Esophagus muscularis mucosa (tissue), 4 donors: ENCODE measurements around the gene AFF2. TPM values are rescaled to one million over a fixed set of nuclear protein-coding genes. Genes with fewer than 3 reads are reported as not detected.

Experiments
- DNase-seq: peaks from one replicate; pipeline ENCODE4 v3.0.0-alpha.2; 2017; ENCODE audit errors: extremely low spot score
- H3K27ac ChIP-seq, 4 donors: fragments of 200-600 bp; sonication (generic); replicated peaks in 1 of 4; 1 replicate in 3 of 4; 2 replicates in 1 of 4; pipeline ENCODE4 v1.5.1; 2016 to 2019; ENCODE audit warnings: mild to moderate bottlenecking in 1 of 4
- H3K27me3 ChIP-seq, 4 donors: fragments of 200-600 bp; sonication (generic); one replicate each; pipeline versions ENCODE4 v1.5.1 to v1.6.0; 2016 to 2019
- H3K36me3 ChIP-seq, 4 donors: fragments of 200-600 bp; sonication (generic); one replicate each; pipeline ENCODE4 v1.5.1; 2016 to 2019
- H3K4me1 ChIP-seq, 4 donors: fragments of 200-600 bp; sonication (generic); one replicate each; pipeline ENCODE4 v1.5.1; 2016 to 2019
- H3K4me3 ChIP-seq, 4 donors: fragments of 200-600 bp; sonication (generic); 1 replicate in 2 of 4; 2 replicates in 2 of 4; pipeline ENCODE4 v1.5.1; 2016 to 2019; ENCODE audit warnings: mild to moderate bottlenecking in 4 of 4, moderate library complexity in 1 of 4
- H3K9me3 ChIP-seq, 4 donors: fragments of 200-600 bp; sonication (generic); 1 replicate in 3 of 4; 2 replicates in 1 of 4; pipeline ENCODE4 v1.5.1; 2016 to 2019
- EP300 ChIP-seq: sonication (generic); formaldehyde crosslinking; IDR thresholded peaks from one replicate; pipeline ENCODE4 v1.6.1; 2017; ENCODE audit warnings: antibody characterized with exemption
- POLR2A ChIP-seq: fragments of 450-650 bp; IDR thresholded peaks from one replicate; pipeline ENCODE4 v1.6.1; 2017; ENCODE audit warnings: antibody characterized with exemption, moderate library complexity, mild to moderate bottlenecking, low read depth
- POLR2AphosphoS5 ChIP-seq, 2 donors: sonication (generic); formaldehyde crosslinking; IDR thresholded peaks; one replicate each; pipeline ENCODE4 v1.6.1; 2017; ENCODE audit warnings: antibody characterized with exemption in 2 of 2
- WGBS: methylation state at CpG from one replicate; pipeline ENCODE4 v1.1.5; 2018; 5-methylcytosine and 5-hydroxymethylcytosine counted together
- intact Hi-C: fragments of 100-400 bp; cut with DNase I; formaldehyde crosslinking; loops from one replicate; pipeline ENCODE4 v1.15.1; 2023
- total RNA-seq, 4 donors: library from RNA; depleted of rRNA; stranded (reverse); fragments of >200 nt; gene quantifications; one replicate each; pipeline versions ENCODE4 v1.1.0 to v1.2.1, GENCODE V29; 2016
- TF ChIP-seq, protein P1 (sequence below), 3 experiments: fragments of 200-600 bp in 2 of 3; fragments of 450-650 bp in 1 of 3; sonication (generic) in 2 of 3; IDR thresholded peaks; one replicate each; pipeline ENCODE4 v1.5.1; 2017 to 2019; ENCODE audit warnings: antibody characterized with exemption in 3 of 3, mild to moderate bottlenecking in 2 of 3, moderate library complexity in 1 of 3

Gene AFF2
- total RNA-seq, 4 donors from 2014 or later = 3.8 to 10.8 (median 6.8) TPM

DNA sequence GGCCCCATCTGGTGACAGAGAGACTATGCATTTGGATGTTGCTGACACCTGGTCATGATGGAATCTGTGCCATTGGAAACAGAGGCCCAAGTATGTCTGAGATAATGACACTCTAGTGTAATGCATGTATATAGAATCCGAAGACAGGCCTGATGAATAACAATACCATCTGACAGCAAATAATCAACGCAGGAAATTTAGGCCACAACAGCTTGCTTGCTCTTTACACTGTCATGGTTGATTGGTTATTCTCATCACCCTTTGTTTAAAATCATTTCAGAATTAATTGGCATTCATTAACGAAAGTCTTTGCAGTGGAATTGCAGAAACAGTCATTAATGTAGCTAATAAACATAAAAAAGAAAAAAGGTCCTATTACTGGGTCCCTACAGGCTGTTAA is 194.8 kb downstream of the AFF2 start:
- WGBS = 75% methylated on average over 3 of the region's 3 CpGs
- no peak for DNase-seq
- H3K27ac ChIP-seq = no peak overlapping the region
- no peak overlapping the region for H3K4me3 ChIP-seq
- no peaks in the 10 kb centered on the region for H3K4me1 ChIP-seq
- intact Hi-C loops = no loop called here
- H3K9me3 ChIP-seq = no peaks in the 10 kb centered on the region
- no peak for TF ChIP-seq EP300
- TF ChIP-seq POLR2A = no peak
- TF ChIP-seq, protein P1, sequence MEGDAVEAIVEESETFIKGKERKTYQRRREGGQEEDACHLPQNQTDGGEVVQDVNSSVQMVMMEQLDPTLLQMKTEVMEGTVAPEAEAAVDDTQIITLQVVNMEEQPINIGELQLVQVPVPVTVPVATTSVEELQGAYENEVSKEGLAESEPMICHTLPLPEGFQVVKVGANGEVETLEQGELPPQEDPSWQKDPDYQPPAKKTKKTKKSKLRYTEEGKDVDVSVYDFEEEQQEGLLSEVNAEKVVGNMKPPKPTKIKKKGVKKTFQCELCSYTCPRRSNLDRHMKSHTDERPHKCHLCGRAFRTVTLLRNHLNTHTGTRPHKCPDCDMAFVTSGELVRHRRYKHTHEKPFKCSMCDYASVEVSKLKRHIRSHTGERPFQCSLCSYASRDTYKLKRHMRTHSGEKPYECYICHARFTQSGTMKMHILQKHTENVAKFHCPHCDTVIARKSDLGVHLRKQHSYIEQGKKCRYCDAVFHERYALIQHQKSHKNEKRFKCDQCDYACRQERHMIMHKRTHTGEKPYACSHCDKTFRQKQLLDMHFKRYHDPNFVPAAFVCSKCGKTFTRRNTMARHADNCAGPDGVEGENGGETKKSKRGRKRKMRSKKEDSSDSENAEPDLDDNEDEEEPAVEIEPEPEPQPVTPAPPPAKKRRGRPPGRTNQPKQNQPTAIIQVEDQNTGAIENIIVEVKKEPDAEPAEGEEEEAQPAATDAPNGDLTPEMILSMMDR (IDR thresholded peaks at IDR 0.05) = no peak
- TF ChIP-seq POLR2AphosphoS5 (IDR thresholded peaks at IDR 0.05) = no peak
- H3K27me3 ChIP-seq = no peaks in the 10 kb centered on the region
- H3K36me3 ChIP-seq = no peaks in the 10 kb centered on the region

DNA sequence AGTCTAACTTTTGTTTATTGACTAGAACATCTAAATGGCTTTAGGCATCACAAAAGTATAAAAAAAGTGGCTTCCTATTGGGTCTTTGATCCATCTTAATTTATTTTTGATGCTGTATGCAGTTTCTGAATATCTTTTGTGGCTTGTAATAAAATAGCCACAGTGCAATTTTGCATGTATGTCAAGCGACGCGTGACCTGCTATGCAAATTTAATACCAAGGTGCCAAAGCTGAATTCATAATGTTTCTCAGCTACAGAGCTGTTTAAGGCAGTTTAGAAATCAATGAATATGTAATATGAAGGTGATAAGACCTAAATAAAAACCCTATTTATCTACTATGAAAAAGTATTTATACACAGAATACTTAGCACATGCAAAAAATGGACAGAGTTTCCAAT is 197.8 kb downstream of the AFF2 start:
- no peak overlapping the region for H3K27ac ChIP-seq
- no peak for DNase-seq
- TF ChIP-seq, protein P1 (IDR thresholded peaks at IDR 0.05) = no peak
- no peak for TF ChIP-seq EP300
- no peak for TF ChIP-seq POLR2AphosphoS5 (IDR thresholded peaks at IDR 0.05)
- no peak for TF ChIP-seq POLR2A
- H3K9me3 ChIP-seq = no peaks in the 10 kb centered on the region
- H3K4me3 ChIP-seq = no peak overlapping the region
- H3K27me3 ChIP-seq = no peaks in the 10 kb centered on the region
- no peaks in the 10 kb centered on the region for H3K4me1 ChIP-seq
- intact Hi-C loops = no loop called here
- H3K36me3 ChIP-seq = no peaks in the 10 kb centered on the region
- WGBS = 94% methylated on average over 3 of the region's 3 CpGs

DNA sequence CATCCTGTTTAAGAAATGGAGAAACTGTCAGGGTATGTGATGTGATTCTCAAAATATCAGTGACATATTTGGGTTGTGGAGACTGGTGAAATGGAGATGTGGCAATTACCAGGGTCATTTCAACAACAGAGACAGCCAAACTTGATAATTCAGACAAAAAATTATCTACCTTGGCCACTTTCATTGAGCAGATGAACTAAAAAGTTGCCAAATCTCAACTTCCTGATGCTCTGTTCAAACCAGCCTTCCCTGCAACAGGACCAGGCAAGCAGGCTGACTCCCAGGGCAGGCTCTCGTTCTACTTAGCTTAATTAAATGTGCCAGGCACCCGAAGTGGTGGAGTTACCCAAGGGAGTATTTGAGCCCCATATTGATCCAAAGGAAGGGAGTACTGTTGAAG is 199.6 kb downstream of the AFF2 start:
- Histone ChIP-seq H3K9me3 (no peaks in the 10 kb centered on the region), H3K36me3 (no peaks in the 10 kb centered on the region), H3K27me3 (no peaks in the 10 kb centered on the region), H3K4me3 (no peak overlapping the region), H3K27ac (no peak overlapping the region), H3K4me1 (no peaks in the 10 kb centered on the region)
- TF ChIP-seq EP300 = no peak
- no peak for TF ChIP-seq POLR2A
- TF ChIP-seq, protein P1 (IDR thresholded peaks at IDR 0.05) = no peak
- no peak for TF ChIP-seq POLR2AphosphoS5 (IDR thresholded peaks at IDR 0.05)
- intact Hi-C loops = no loop called here
- WGBS = 51% methylated on average over 2 of the region's 2 CpGs
- no peak for DNase-seq

DNA sequence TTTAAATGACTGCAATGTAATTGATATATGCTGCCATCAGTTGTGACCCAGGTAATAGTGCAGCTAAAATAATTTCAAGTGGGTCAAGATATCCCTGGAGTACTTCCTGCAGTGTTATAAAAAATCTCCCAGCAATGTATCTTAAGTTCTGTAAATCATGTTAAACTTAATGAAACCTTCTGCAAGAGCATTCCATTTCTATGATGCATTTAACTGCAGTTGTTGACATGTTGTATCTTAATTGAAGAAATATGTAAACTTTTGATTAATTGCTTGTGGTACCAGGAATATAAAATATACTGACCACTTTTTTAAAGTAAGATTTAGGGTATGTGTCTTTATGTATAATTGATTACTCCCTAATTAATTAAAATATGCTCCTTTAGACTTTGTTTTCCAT is 213.6 kb downstream of the AFF2 start:
- no peaks in the 10 kb centered on the region for H3K36me3 ChIP-seq
- no peaks in the 10 kb centered on the region for H3K9me3 ChIP-seq
- intact Hi-C loops = no loop called here
- H3K4me3 ChIP-seq = no peak overlapping the region
- no peak overlapping the region for H3K27ac ChIP-seq
- no peaks in the 10 kb centered on the region for H3K27me3 ChIP-seq
- TF ChIP-seq POLR2AphosphoS5 (IDR thresholded peaks at IDR 0.05) (no peak), EP300 (no peak), POLR2A (no peak)
- TF ChIP-seq, protein P1 (IDR thresholded peaks at IDR 0.05) = no peak
- no peak for DNase-seq
- H3K4me1 ChIP-seq = no peaks in the 10 kb centered on the region

DNA sequence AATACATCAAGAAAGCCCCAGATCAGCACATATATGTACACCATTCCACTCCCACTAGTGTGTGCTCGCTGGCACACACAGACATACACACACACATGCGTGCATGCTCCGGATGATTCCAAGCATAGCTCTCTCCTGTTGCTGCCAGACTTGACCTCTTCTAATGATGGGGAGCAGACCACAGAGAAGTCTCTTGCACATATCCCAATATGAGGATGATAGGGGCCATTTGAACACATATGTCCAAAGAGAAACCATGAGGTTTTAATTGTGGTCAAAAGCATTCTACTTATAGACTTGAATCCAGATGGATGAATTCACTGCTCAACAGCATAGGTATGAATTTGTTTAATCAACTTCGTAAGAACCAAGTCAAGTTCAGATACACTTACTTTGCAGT is 214.9 kb downstream of the AFF2 start:
- Histone ChIP-seq H3K4me1 (no peaks in the 10 kb centered on the region), H3K36me3 (no peaks in the 10 kb centered on the region), H3K27me3 (no peaks in the 10 kb centered on the region), H3K9me3 (no peaks in the 10 kb centered on the region), H3K4me3 (no peak overlapping the region), H3K27ac (no peak overlapping the region)
- intact Hi-C loops = no loop called here
- no peak for DNase-seq
- 75% methylated on average over 4 of the region's 4 CpGs for WGBS
- TF ChIP-seq EP300 = no peak
- TF ChIP-seq POLR2AphosphoS5 (IDR thresholded peaks at IDR 0.05) = no peak
- no peak for TF ChIP-seq POLR2A
- TF ChIP-seq, protein P1 (IDR thresholded peaks at IDR 0.05) = no peak
